Measurements from ENCODE around the gene HSPA8.

GRCh38 chr11:123082977-123083376 lies 21.0 kb upstream of the HSPA8 start:
- TF ChIP-seq CBX3 (IDR thresholded peaks at IDR 0.05; ENCODE audit: low read depth), result no peak
- no peak for TF ChIP-seq CTCF (IDR thresholded peaks at IDR 0.05 in 2 of 3, conservative IDR thresholded peaks at IDR 0.05 in 1 of 3; ENCODE audit: borderline replicate concordance in 1 of 3, insufficient read depth in 1 of 3, low read depth in 2 of 3, low read length in 2 of 3)
- TF ChIP-seq TCF7L2 (IDR thresholded peaks at IDR 0.05; ENCODE audit: borderline replicate concordance, extremely low read depth, insufficient read depth, insufficient read length), result no peak
- no peak for TF ChIP-seq RAD21 (IDR thresholded peaks at IDR 0.05; ENCODE audit: low read depth)
- TF ChIP-seq POLR2A (IDR thresholded peaks at IDR 0.05; ENCODE audit: borderline replicate concordance, extremely low read depth, insufficient read depth, insufficient read length), result no peak
- TF ChIP-seq EZH2phosphoT487 (IDR thresholded peaks at IDR 0.05; ENCODE audit: borderline replicate concordance), result no peak
- TF ChIP-seq FOSL1 (IDR thresholded peaks at IDR 0.05; ENCODE audit: low read depth), result no peak
- no peak for TF ChIP-seq POLR2AphosphoS5 (IDR thresholded peaks at IDR 0.05; ENCODE audit: low read depth, low read length)
- TF ChIP-seq ZNF274 (IDR thresholded peaks at IDR 0.05; ENCODE audit: low read depth, low read length), result no peak
- TF ChIP-seq YY1 (IDR thresholded peaks at IDR 0.05; ENCODE audit: extremely low read depth, insufficient replicate concordance, low read depth, low read length), result no peak
- TF ChIP-seq REST (IDR thresholded peaks at IDR 0.05; ENCODE audit: low read depth), result no peak
